Endodermal cell (in vitro differentiated cells): ENCODE data around the gene EVI2B. TPM values are rescaled to one million over a fixed set of nuclear protein-coding genes. Genes with fewer than 3 reads are reported as not detected.

Experiments used
- DNase-seq: peaks from one replicate; pipeline ENCODE4 v3.0.0-alpha.2; 2017
- H3K27ac ChIP-seq: 2 replicates; pipeline ENCODE4 v1.5.1; 2013; ENCODE audit warnings: mild to moderate bottlenecking, low read depth, low read length, moderate library complexity
- H3K27me3 ChIP-seq: 2 replicates; pipeline ENCODE4 v1.6.1; 2013; ENCODE audit warnings: mild to moderate bottlenecking, low read length, moderate library complexity; ENCODE audit not compliant: insufficient read depth, control insufficient read depth, poor library complexity, severe bottlenecking
- H3K36me3 ChIP-seq: 2 replicates; pipeline ENCODE4 v1.7.0; 2013; ENCODE audit warnings: mild to moderate bottlenecking, low read length, moderate library complexity; ENCODE audit not compliant: control insufficient read depth, insufficient read depth
- H3K4me1 ChIP-seq: one replicate; pipeline ENCODE4 v1.7.0; 2013; ENCODE audit warnings: low read length; ENCODE audit not compliant: control insufficient read depth, insufficient read depth
- H3K4me3 ChIP-seq: 2 replicates; pipeline ENCODE4 v1.5.1; 2013; ENCODE audit warnings: mild to moderate bottlenecking, low read length, moderate library complexity
- H3K9ac ChIP-seq: 2 replicates; pipeline ENCODE4 v1.6.1; 2013; ENCODE audit warnings: mild to moderate bottlenecking, low read length, moderate library complexity; ENCODE audit not compliant: poor library complexity, severe bottlenecking; ENCODE audit errors: extremely low read depth
- H3K9me3 ChIP-seq: 2 replicates; pipeline ENCODE4 v1.6.1; 2013; ENCODE audit warnings: mild to moderate bottlenecking, low read length, moderate library complexity; ENCODE audit not compliant: control insufficient read depth
- H3K27ac Mint-ChIP-seq: 2 replicates; pipeline ENCODE4 v1.8.0; 2020; ENCODE audit warnings: mixed read lengths
- H3K27me3 Mint-ChIP-seq: 2 replicates; pipeline ENCODE4 v1.8.0; 2021; ENCODE audit warnings: mild to moderate bottlenecking, mixed read lengths; ENCODE audit not compliant: insufficient read depth
- H3K36me3 Mint-ChIP-seq: 2 replicates; pipeline ENCODE4 v1.8.0; 2020; ENCODE audit warnings: low read depth, mixed read lengths
- H3K4me1 Mint-ChIP-seq: 2 replicates; pipeline ENCODE4 v1.8.0; 2020; ENCODE audit warnings: mixed read lengths
- H3K4me3 Mint-ChIP-seq: 2 replicates; pipeline ENCODE4 v1.8.0; 2020; ENCODE audit warnings: mild to moderate bottlenecking, moderate library complexity, mixed read lengths
- H3K9me3 Mint-ChIP-seq: 2 replicates; pipeline ENCODE4 v1.8.0; 2020; ENCODE audit warnings: mild to moderate bottlenecking, mixed read lengths
- WGBS, 2 experiments: methylation state at CpG; one replicate each; pipeline versions ENCODE4 v1.1.5 to v1.1.7; 2013; ENCODE audit warnings: missing lambda C conversion rate in 2 of 2, mixed read lengths in 1 of 2; ENCODE audit not compliant: insufficient coverage in 1 of 2, insufficient read length in 1 of 2; 5-methylcytosine and 5-hydroxymethylcytosine counted together
- total RNA-seq, 2 donors: library from RNA; stranded (reverse); fragmentation: NEBNext Ultra II Directional in 1 of 2; extraction: Animal tissue kit (Norgen Biotek cat#: 25700) in 1 of 2; gene quantifications; 2 replicates in 1 of 2; 3 replicates in 1 of 2; pipeline ENCODE4 v1.2.1, GENCODE V29; 2021
- TF ChIP-seq, protein P1 (sequence below): fragments of 200-600 bp; sonication (generic); conservative IDR thresholded peaks from 2 replicates; pipeline ENCODE4 v1.5.0; 2021; ENCODE audit warnings: antibody characterized with exemption, mild to moderate bottlenecking

Gene EVI2B
- total RNA-seq, 2 donors from 2014 or later: not detected

DNA sequence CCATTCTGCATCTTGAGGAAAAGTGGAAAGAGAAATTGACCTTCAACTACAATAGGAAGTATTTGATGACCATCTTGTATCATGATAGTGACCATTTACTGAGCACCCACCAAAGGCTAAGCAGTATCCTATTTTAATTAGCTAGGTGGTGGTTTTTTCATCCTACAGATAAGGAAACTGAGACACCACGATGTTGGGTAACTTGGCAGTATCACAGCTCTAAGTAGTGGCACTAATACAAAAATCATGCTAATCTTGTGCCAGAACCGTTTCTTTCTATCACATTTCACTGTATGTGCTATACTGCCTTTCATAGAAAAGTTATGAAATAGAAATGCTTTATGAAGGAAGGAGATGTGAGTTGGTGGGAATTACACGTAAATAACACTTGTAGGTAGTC, 2.3 kb downstream of the EVI2B start:
- H3K9me3 ChIP-seq: no peaks in the 10 kb centered on the region
- no peaks in the 10 kb centered on the region for H3K27me3 Mint-ChIP-seq
- TF ChIP-seq, protein P1, sequence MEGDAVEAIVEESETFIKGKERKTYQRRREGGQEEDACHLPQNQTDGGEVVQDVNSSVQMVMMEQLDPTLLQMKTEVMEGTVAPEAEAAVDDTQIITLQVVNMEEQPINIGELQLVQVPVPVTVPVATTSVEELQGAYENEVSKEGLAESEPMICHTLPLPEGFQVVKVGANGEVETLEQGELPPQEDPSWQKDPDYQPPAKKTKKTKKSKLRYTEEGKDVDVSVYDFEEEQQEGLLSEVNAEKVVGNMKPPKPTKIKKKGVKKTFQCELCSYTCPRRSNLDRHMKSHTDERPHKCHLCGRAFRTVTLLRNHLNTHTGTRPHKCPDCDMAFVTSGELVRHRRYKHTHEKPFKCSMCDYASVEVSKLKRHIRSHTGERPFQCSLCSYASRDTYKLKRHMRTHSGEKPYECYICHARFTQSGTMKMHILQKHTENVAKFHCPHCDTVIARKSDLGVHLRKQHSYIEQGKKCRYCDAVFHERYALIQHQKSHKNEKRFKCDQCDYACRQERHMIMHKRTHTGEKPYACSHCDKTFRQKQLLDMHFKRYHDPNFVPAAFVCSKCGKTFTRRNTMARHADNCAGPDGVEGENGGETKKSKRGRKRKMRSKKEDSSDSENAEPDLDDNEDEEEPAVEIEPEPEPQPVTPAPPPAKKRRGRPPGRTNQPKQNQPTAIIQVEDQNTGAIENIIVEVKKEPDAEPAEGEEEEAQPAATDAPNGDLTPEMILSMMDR: no peak
- H3K4me3 ChIP-seq: no peak overlapping the region
- H3K27ac ChIP-seq: no peak overlapping the region
- H3K9me3 Mint-ChIP-seq: no peaks in the 10 kb centered on the region
- H3K27me3 ChIP-seq: no peaks in the 10 kb centered on the region
- peaks cover 10% of the 10 kb centered on the region for H3K36me3 ChIP-seq
- no peaks in the 10 kb centered on the region for H3K4me1 Mint-ChIP-seq
- H3K4me1 ChIP-seq: no peaks in the 10 kb centered on the region
- 87 to 100% methylated on average over 2 to 3 of the region's 3 CpGs for WGBS, 2 experiments
- no peak for DNase-seq
- H3K36me3 Mint-ChIP-seq: peaks cover 2% of the 10 kb centered on the region
- no peak overlapping the region for H3K4me3 Mint-ChIP-seq
- H3K27ac Mint-ChIP-seq: no peak overlapping the region
- no peak overlapping the region for H3K9ac ChIP-seq

DNA sequence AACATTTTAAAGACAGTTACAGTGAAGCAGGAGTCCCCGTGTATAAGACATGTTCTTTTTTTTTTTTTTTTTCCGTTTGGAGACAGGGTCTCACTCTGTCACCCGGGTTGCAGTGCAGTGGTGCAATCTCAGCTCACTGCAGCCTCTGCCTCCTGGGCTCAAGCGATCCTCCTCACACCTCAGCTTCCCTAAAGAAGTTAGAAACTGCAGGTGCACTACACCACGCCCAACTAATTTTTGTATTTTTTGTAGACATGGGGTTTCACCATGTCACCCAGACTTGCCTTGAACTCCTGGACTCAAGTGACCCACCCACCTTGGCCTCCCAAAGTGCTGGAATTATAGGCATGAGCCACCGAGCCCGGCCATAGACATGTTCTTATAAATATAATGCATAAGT, 3.0 kb downstream of the EVI2B start:
- no peak overlapping the region for H3K4me3 Mint-ChIP-seq
- Histone ChIP-seq H3K9me3 (no peaks in the 10 kb centered on the region), H3K9ac (no peak overlapping the region), H3K27me3 (no peaks in the 10 kb centered on the region), H3K27ac (no peak overlapping the region), H3K36me3 (peaks cover 10% of the 10 kb centered on the region), H3K4me1 (no peaks in the 10 kb centered on the region), H3K4me3 (no peak overlapping the region)
- H3K27me3 Mint-ChIP-seq: no peaks in the 10 kb centered on the region
- no peaks in the 10 kb centered on the region for H3K4me1 Mint-ChIP-seq
- 75 to 96% methylated on average over 1 to 6 of the region's 7 CpGs for WGBS, 2 experiments
- H3K9me3 Mint-ChIP-seq: no peaks in the 10 kb centered on the region
- H3K27ac Mint-ChIP-seq: no peak overlapping the region
- TF ChIP-seq, protein P1: no peak
- no peak for DNase-seq
- peaks cover 2% of the 10 kb centered on the region for H3K36me3 Mint-ChIP-seq

DNA sequence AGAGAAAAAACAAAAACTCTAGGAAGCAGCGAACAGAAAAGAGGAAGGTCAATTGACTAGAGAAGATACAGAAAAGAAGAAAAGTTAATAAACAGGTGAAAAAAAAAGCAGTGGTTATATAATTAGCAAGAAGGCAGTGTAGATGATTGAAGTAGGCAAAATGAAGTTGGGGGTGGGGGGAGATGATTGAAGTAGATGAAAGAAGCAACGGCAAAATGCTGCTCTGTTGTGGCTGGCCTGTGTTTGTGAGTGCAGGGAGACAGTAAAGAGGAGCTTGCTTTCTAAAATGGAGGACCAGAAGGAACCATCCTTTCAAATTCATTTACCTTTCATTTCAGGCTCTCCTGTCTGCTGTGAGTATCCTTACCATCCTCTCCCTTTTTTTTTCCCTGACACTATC, 3.6 kb downstream of the EVI2B start:
- no peaks in the 10 kb centered on the region for H3K4me1 ChIP-seq
- no peaks in the 10 kb centered on the region for H3K27me3 ChIP-seq
- Mint-ChIP-seq H3K27me3 (no peaks in the 10 kb centered on the region), H3K4me1 (no peaks in the 10 kb centered on the region), H3K4me3 (no peak overlapping the region), H3K36me3 (peaks cover 2% of the 10 kb centered on the region), H3K27ac (peak overlapping the region; percentile 7), H3K9me3 (no peaks in the 10 kb centered on the region)
- no peak overlapping the region for H3K4me3 ChIP-seq
- WGBS, 2 experiments: 66 to 92% methylated on average over 2 of the region's 2 CpGs
- TF ChIP-seq, protein P1: no peak
- no peak overlapping the region for H3K9ac ChIP-seq
- no peak for DNase-seq
- no peak overlapping the region for H3K27ac ChIP-seq
- H3K9me3 ChIP-seq: no peaks in the 10 kb centered on the region
- peaks cover 10% of the 10 kb centered on the region for H3K36me3 ChIP-seq
